Gastroesophageal sphincter (tissue), 4 donors: ENCODE data around the gene MIPOL1. TPM values are rescaled to one million over a fixed set of nuclear protein-coding genes. Genes with fewer than 3 reads are reported as not detected.

Source experiments
- ATAC-seq: fragments of 150-250 bp; one replicate; pipeline ENCODE4 v1.9.1; 2016; ENCODE audit warnings: mild to moderate bottlenecking, moderate library complexity
- H3K27ac ChIP-seq, 4 donors: fragments of 200-600 bp; sonication (generic) in 3 of 4; 1 replicate in 3 of 4; 2 replicates in 1 of 4; pipeline ENCODE4 v1.5.1; 2016 to 2019
- H3K27me3 ChIP-seq: fragments of 200-600 bp; sonication (generic); one replicate; pipeline ENCODE4 v1.5.1; 2019
- H3K36me3 ChIP-seq, 2 donors: fragments of 200-600 bp; sonication (generic); one replicate each; pipeline ENCODE4 v1.5.1; 2019; ENCODE audit warnings: control low read depth in 1 of 2
- H3K4me1 ChIP-seq, 3 donors: fragments of 200-600 bp; sonication (generic); 1 replicate in 2 of 3; 2 replicates in 1 of 3; pipeline ENCODE4 v1.5.1; 2016 to 2019; ENCODE audit warnings: control low read depth in 2 of 3
- H3K4me3 ChIP-seq, 2 donors: fragments of 200-600 bp; sonication (generic); one replicate each; pipeline ENCODE4 v1.5.1; 2019; ENCODE audit warnings: mild to moderate bottlenecking in 1 of 2, moderate library complexity in 1 of 2
- H3K9me3 ChIP-seq, 3 donors: fragments of 200-600 bp; sonication (generic); one replicate each; pipeline ENCODE4 v1.5.1; 2017 to 2019; ENCODE audit warnings: control low read depth in 2 of 3
- EP300 ChIP-seq: sonication (generic); formaldehyde crosslinking; IDR thresholded peaks from one replicate; pipeline ENCODE4 v1.6.1; 2017; ENCODE audit warnings: antibody characterized with exemption, mild to moderate bottlenecking
- POLR2A ChIP-seq, 2 donors: fragments of 450-650 bp; IDR thresholded peaks; one replicate each; pipeline ENCODE4 v1.6.1; 2017; ENCODE audit warnings: antibody characterized with exemption in 2 of 2, mild to moderate bottlenecking in 2 of 2, moderate library complexity in 1 of 2
- POLR2AphosphoS5 ChIP-seq: sonication (generic); formaldehyde crosslinking; IDR thresholded peaks from one replicate; pipeline ENCODE4 v1.6.1; 2017; ENCODE audit warnings: antibody characterized with exemption
- WGBS, 2 donors: methylation state at CpG; one replicate each; pipeline ENCODE4 v1.1.5; 2018; ENCODE audit warnings: low coverage in 1 of 2; 5-methylcytosine and 5-hydroxymethylcytosine counted together
- total RNA-seq, 4 donors: library from RNA; depleted of rRNA; stranded (reverse); fragments of >200 nt; gene quantifications; one replicate each; pipeline ENCODE4 v1.1.0, GENCODE V29; 2016
- TF ChIP-seq, protein P1 (sequence below), 4 experiments: fragments of 200-600 bp in 2 of 4; fragments of 450-650 bp in 2 of 4; sonication (generic) in 1 of 4; IDR thresholded peaks; one replicate each; pipeline ENCODE4 v1.5.1; 2017 to 2019; ENCODE audit warnings: antibody characterized with exemption in 4 of 4, mild to moderate bottlenecking in 2 of 4, moderate library complexity in 2 of 4

Gene MIPOL1
- total RNA-seq, 4 donors from 2014 or later: 10.6 to 32.8 (median 19.4) TPM

DNA sequence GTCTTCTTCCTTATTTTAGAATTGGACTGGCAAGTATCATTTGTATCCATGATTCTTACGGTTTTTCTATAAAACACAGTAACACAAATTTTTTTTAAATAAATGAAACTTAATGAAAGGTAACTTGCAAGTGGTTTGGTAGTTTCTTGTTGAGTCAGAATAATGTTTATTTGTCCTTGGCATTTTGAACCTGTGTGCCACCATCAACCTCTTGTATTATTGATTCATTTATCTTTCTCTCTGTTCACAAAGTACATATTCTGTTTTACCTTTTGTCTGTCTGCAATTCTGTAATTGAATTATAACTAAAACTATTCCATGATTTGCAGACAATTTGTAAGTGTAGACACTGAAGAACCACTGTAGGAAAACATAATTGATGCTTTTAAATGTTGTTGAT lies 54.7 kb downstream of the MIPOL1 start:
- Histone ChIP-seq H3K9me3 (no peaks in the 10 kb centered on the region), H3K27ac (no peak overlapping the region), H3K4me3 (no peak overlapping the region), H3K27me3 (no peaks in the 10 kb centered on the region), H3K36me3 (no peaks in the 10 kb centered on the region), H3K4me1 (no peaks in the 10 kb centered on the region)
- ATAC-seq: no peak
- no peak for TF ChIP-seq POLR2AphosphoS5
- TF ChIP-seq, protein P1, sequence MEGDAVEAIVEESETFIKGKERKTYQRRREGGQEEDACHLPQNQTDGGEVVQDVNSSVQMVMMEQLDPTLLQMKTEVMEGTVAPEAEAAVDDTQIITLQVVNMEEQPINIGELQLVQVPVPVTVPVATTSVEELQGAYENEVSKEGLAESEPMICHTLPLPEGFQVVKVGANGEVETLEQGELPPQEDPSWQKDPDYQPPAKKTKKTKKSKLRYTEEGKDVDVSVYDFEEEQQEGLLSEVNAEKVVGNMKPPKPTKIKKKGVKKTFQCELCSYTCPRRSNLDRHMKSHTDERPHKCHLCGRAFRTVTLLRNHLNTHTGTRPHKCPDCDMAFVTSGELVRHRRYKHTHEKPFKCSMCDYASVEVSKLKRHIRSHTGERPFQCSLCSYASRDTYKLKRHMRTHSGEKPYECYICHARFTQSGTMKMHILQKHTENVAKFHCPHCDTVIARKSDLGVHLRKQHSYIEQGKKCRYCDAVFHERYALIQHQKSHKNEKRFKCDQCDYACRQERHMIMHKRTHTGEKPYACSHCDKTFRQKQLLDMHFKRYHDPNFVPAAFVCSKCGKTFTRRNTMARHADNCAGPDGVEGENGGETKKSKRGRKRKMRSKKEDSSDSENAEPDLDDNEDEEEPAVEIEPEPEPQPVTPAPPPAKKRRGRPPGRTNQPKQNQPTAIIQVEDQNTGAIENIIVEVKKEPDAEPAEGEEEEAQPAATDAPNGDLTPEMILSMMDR (IDR thresholded peaks at IDR 0.05): no peak
- WGBS, 2 donors: 100% methylated on average over 1 of the region's 1 CpG

DNA sequence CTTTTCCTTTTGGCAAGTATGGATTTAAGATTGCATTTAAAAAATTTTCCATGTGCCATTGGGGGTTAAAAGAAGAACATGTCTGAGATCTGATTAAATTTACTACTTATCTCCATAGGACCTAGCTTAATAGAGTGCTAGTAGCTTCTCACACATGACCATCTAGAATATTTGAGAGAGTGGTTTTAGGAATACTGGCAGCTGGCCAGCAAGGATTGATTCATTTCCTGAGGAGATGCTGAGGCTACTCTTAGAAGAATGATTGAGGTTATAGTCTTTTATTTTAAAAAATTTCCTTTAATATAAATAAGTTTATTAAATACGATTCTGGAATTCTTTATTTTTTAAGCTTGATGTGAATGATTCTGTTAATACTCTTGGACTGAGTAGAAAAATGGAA lies 56.2 kb downstream of the MIPOL1 start:
- H3K4me3 ChIP-seq: no peak overlapping the region
- H3K9me3 ChIP-seq: no peaks in the 10 kb centered on the region
- no peak overlapping the region for H3K27ac ChIP-seq
- no peaks in the 10 kb centered on the region for H3K27me3 ChIP-seq
- TF ChIP-seq EP300 (no peak), POLR2A (IDR thresholded peaks at IDR 0.05) (no peak), POLR2AphosphoS5 (no peak)
- TF ChIP-seq, protein P1 (IDR thresholded peaks at IDR 0.05): no peak
- H3K36me3 ChIP-seq: no peaks in the 10 kb centered on the region
- H3K4me1 ChIP-seq: no peaks in the 10 kb centered on the region
- WGBS, 2 donors: 50 to 78% methylated on average over 1 of the region's 1 CpG
- ATAC-seq: no peak

DNA sequence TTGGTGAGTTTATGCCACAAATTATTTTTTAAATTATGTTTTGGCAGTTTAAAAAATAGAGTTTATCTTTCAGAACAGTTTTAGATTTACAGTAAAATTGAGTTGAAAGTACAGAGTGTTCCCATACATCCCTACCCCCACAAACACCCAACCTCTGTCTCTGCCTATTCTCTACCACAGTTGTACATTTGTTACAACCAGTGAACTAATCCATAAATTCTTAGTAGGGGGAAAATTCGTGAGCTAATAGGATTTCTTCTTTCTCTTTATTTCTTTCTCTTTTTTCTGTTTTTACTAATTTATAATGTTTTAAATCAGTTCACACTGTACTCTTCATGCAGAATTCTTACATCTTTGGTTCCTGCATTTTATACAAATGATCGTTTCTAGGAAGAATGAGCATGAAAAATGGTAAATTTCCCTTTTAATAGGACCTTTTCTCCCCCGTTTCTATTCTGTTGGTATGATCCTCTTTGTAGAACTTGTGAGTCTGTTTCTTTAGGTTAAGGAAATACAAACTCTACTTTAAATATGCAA lies 56.7 kb downstream of the MIPOL1 start:
- no peak overlapping the region for H3K27ac ChIP-seq
- H3K9me3 ChIP-seq: no peaks in the 10 kb centered on the region
- no peaks in the 10 kb centered on the region for H3K36me3 ChIP-seq
- no peaks in the 10 kb centered on the region for H3K4me1 ChIP-seq
- no peak for ATAC-seq
- TF ChIP-seq POLR2A (IDR thresholded peaks at IDR 0.05) (no peak), POLR2AphosphoS5 (no peak), EP300 (no peak)
- TF ChIP-seq, protein P1 (IDR thresholded peaks at IDR 0.05): no peak
- 78 to 80% methylated on average over 3 of the region's 3 CpGs for WGBS, 2 donors
- H3K27me3 ChIP-seq: no peaks in the 10 kb centered on the region
- H3K4me3 ChIP-seq: no peak overlapping the region

DNA sequence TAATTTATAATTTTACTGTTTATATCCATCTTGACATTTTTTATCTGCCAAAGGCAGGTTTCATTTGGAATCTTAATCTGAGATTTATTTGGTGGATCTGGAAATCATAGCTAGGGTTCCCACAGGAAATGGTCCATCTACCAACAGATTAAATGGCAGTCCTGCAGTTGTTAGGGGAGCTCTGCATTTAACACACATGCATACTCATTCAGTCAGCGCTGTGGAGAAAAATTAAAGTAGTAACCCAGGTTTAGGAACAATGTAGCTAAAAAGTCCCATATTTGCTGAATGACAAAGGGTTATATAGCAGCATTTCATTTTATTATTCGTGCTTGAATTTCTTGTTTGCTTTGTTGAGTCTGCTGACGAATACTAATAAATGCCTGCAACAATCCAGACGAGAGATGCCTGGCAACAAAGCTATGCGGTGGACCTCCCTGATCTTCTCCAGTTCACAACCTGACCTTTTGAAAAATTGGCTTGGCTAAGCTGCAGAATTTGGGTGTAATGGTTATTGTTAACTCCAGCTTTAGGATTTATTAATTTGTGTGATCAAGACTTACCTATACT lies 59.8 kb downstream of the MIPOL1 start:
- WGBS, 2 donors: 86 to 89% methylated on average over 4 to 5 of the region's 5 CpGs
- H3K9me3 ChIP-seq: no peaks in the 10 kb centered on the region
- no peak for ATAC-seq
- no peaks in the 10 kb centered on the region for H3K27me3 ChIP-seq
- H3K36me3 ChIP-seq: no peaks in the 10 kb centered on the region
- TF ChIP-seq POLR2AphosphoS5: no peak
- TF ChIP-seq, protein P1 (IDR thresholded peaks at IDR 0.05): no peak
- H3K27ac ChIP-seq: no peak overlapping the region
- H3K4me1 ChIP-seq: no peaks in the 10 kb centered on the region
- H3K4me3 ChIP-seq: no peak overlapping the region

DNA sequence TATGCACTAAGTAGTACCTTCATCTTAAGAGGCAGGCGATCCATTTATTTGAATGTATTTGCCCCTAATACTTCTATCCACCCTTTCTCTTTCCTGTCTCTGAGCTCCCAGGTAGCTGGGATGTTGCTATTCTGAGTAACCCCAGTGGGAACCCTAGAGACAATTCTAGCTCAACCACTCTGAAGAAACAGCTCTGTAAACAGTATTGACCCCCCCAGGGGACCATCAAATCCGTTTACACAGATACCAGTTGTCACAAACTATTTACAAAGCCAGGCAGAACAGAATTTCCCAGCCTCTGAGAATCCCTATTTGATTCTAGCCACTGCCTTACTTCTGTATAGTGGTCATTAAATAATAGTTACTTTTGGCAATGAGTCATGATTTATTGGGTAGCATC lies 64.9 kb downstream of the MIPOL1 start:
- WGBS, 2 donors: 61 to 75% methylated on average over 1 to 2 of the region's 2 CpGs
- H3K9me3 ChIP-seq: no peaks in the 10 kb centered on the region
- H3K4me1 ChIP-seq: no peaks in the 10 kb centered on the region
- no peak overlapping the region for H3K27ac ChIP-seq
- H3K36me3 ChIP-seq: peaks cover 0 to 9% of the 10 kb centered on the region in 2 donors
- ATAC-seq: no peak
- H3K27me3 ChIP-seq: no peaks in the 10 kb centered on the region
- TF ChIP-seq EP300 (no peak), POLR2AphosphoS5 (no peak), POLR2A (IDR thresholded peaks at IDR 0.05) (no peak)
- TF ChIP-seq, protein P1 (IDR thresholded peaks at IDR 0.05): no peak
- H3K4me3 ChIP-seq: no peak overlapping the region
